H1 (cell line): ENCODE measurements around the gene ZMYND10. TPM values are rescaled to one million over a fixed set of nuclear protein-coding genes. Genes with fewer than 3 reads are reported as not detected.
A peak's percentile ranks its signal among the peaks of the same experiment; 100 is the strongest.

ENCODE experiments used
- CTCF ChIA-PET: fragments of 300-600 bp; sonication (Branson Sonifier 250); formaldehyde crosslinking; loops from one replicate; lab custom pipeline; 2021; ENCODE audit not compliant: partially characterized antibody; lab: Charles Lee
- POLR2A ChIA-PET: fragments of 300-600 bp; sonication (Branson Sonifier 250); formaldehyde crosslinking; loops from one replicate; lab custom pipeline; 2021; ENCODE audit warnings: inconsistent platforms; ENCODE audit not compliant: partially characterized antibody; lab: Charles Lee
- DNase-seq, 2 experiments: peaks; one replicate each; pipeline versions ENCODE4 v3.0.0 to v3.0.0-alpha.2; 2010 to 2022; ENCODE audit warnings: low spot score in 2 of 2, low read depth in 1 of 2, mixed read lengths in 1 of 2
- FAIRE-seq: peaks from 2 replicates; lab custom pipeline; 2011; peaks lifted over from hg19 to GRCh38; lab: Jason Lieb, UNC
- H2AFZ ChIP-seq: 2 replicates; pipeline ENCODE4 v1.8.1; 2012; ENCODE audit warnings: low read length, inconsistent platforms
- H2AK5ac ChIP-seq: 2 replicates; pipeline ENCODE4 v1.6.1; 2013; ENCODE audit warnings: low read depth, low read length
- H2BK120ac ChIP-seq: replicated peaks from 2 replicates; pipeline ENCODE3; 2013; ENCODE audit warnings: low read depth, low read length, inconsistent platforms
- H2BK12ac ChIP-seq: 2 replicates; pipeline ENCODE4 v1.6.1; 2013; ENCODE audit warnings: low read depth, low read length
- H2BK15ac ChIP-seq: 2 replicates; pipeline ENCODE4 v1.6.1; 2013; ENCODE audit warnings: low read length
- H2BK20ac ChIP-seq: 2 replicates; pipeline ENCODE4 v1.6.1; 2013; ENCODE audit warnings: low read length
- H2BK5ac ChIP-seq: 2 replicates; pipeline ENCODE4 v1.6.1; 2013; ENCODE audit warnings: low read depth, low read length
- H3K14ac ChIP-seq: 2 replicates; pipeline ENCODE4 v1.6.1; 2013; ENCODE audit warnings: inconsistent platforms; ENCODE audit not compliant: insufficient read length
- H3K18ac ChIP-seq: 2 replicates; pipeline ENCODE4 v1.6.1; 2013; ENCODE audit warnings: low read length; ENCODE audit errors: extremely low read depth
- H3K23ac ChIP-seq: 2 replicates; pipeline ENCODE4 v1.6.1; 2013; ENCODE audit warnings: inconsistent platforms; ENCODE audit not compliant: insufficient read length
- H3K23me2 ChIP-seq: 2 replicates; pipeline ENCODE4 v1.6.1; 2013; ENCODE audit warnings: low read depth, low read length
- H3K27ac ChIP-seq: 2 replicates; pipeline ENCODE4 v1.6.1; 2011; ENCODE audit warnings: low read depth, low read length, inconsistent platforms
- H3K27me3 ChIP-seq, 4 experiments: replicated peaks in 1 of 4; 1 replicate in 1 of 4; 2 replicates in 3 of 4; pipeline versions ENCODE4 v1.6.1 to v1.8.1; 2011 to 2013; ENCODE audit warnings: low read length in 3 of 4, mild to moderate bottlenecking in 3 of 4, inconsistent platforms in 2 of 4, mixed read lengths in 2 of 4, moderate library complexity in 1 of 4; ENCODE audit not compliant: control insufficient read depth in 3 of 4, insufficient read depth in 3 of 4; ENCODE audit errors: extremely low read depth in 1 of 4
- H3K36me3 ChIP-seq, 4 experiments: 2 replicates each; pipeline versions ENCODE4 v1.6.1 to v1.8.1; 2011 to 2013; ENCODE audit warnings: mild to moderate bottlenecking in 4 of 4, low read length in 3 of 4, moderate library complexity in 2 of 4, control low read depth in 1 of 4, inconsistent platforms in 1 of 4; ENCODE audit not compliant: insufficient read depth in 4 of 4, control insufficient read depth in 2 of 4
- H3K4ac ChIP-seq: replicated peaks from 2 replicates; pipeline ENCODE3; 2013; ENCODE audit warnings: low read length, low read depth, mixed read lengths, inconsistent platforms; ENCODE audit not compliant: insufficient read length
- H3K4me1 ChIP-seq, 4 experiments: replicated peaks in 1 of 4; 1 replicate in 1 of 4; 2 replicates in 3 of 4; pipeline versions ENCODE4 v1.6.1 to v1.8.1; 2011 to 2013; ENCODE audit warnings: low read length in 3 of 4, inconsistent platforms in 2 of 4, mixed read lengths in 1 of 4; ENCODE audit not compliant: insufficient read depth in 4 of 4, control insufficient read depth in 3 of 4
- H3K4me2 ChIP-seq, 2 experiments: 2 replicates each; pipeline versions ENCODE4 v1.6.1 to v1.8.1; 2011 to 2013; ENCODE audit warnings: low read depth in 2 of 2, low read length in 2 of 2, control low read depth in 1 of 2, inconsistent platforms in 1 of 2, mild to moderate bottlenecking in 1 of 2; ENCODE audit not compliant: insufficient read depth in 1 of 2
- H3K4me3 ChIP-seq, 4 experiments: fragments of 200-600, 300-600 bp in 1 of 4; sonication (generic), shearing (Covaris generic), sonication (Bioruptor Twin) in 1 of 4; 2 replicates each; pipeline versions ENCODE4 v1.5.1 to v1.8.1; 2011 to 2016; ENCODE audit warnings: low read length in 4 of 4, low read depth in 3 of 4, control low read depth in 2 of 4, inconsistent platforms in 2 of 4, mild to moderate bottlenecking in 2 of 4, mixed read lengths in 1 of 4, moderate library complexity in 1 of 4; ENCODE audit not compliant: insufficient read depth in 2 of 4; ENCODE audit errors: extremely low read depth in 1 of 4
- H3K56ac ChIP-seq: replicated peaks from 2 replicates; pipeline ENCODE3; 2013; ENCODE audit warnings: low read depth, mild to moderate bottlenecking, mixed read lengths, low read length, inconsistent platforms; ENCODE audit not compliant: insufficient read length
- H3K79me1 ChIP-seq: 2 replicates; pipeline ENCODE4 v1.6.1; 2013; ENCODE audit warnings: low read depth, low read length, control low read depth
- H3K79me2 ChIP-seq, 2 experiments: 2 replicates each; pipeline versions ENCODE4 v1.6.1 to v1.8.1; 2012 to 2013; ENCODE audit warnings: low read length in 2 of 2, mild to moderate bottlenecking in 2 of 2, inconsistent platforms in 1 of 2; ENCODE audit not compliant: insufficient read depth in 2 of 2, control insufficient read depth in 1 of 2
- H3K9ac ChIP-seq, 4 experiments: replicated peaks in 1 of 4; 1 replicate in 1 of 4; 2 replicates in 3 of 4; pipeline versions ENCODE4 v1.6.1 to v1.8.1; 2011 to 2013; ENCODE audit warnings: low read depth in 3 of 4, low read length in 3 of 4, control low read depth in 2 of 4, mild to moderate bottlenecking in 2 of 4, moderate library complexity in 2 of 4, inconsistent platforms in 1 of 4; ENCODE audit errors: extremely low read depth in 1 of 4
- H3K9me3 ChIP-seq, 2 experiments: 2 replicates each; pipeline versions ENCODE4 v1.6.1 to v1.8.1; 2012 to 2013; ENCODE audit warnings: mild to moderate bottlenecking in 2 of 2, moderate library complexity in 2 of 2, control low read depth in 1 of 2, inconsistent platforms in 1 of 2, low read depth in 1 of 2, low read length in 1 of 2, mixed read lengths in 1 of 2; ENCODE audit not compliant: insufficient read depth in 2 of 2
- H4K20me1 ChIP-seq, 2 experiments: replicated peaks in 1 of 2; 2 replicates each; pipeline versions ENCODE3 to v1.8.1; 2011 to 2013; ENCODE audit warnings: inconsistent platforms in 2 of 2, low read length in 2 of 2, mild to moderate bottlenecking in 1 of 2; ENCODE audit not compliant: insufficient read depth in 2 of 2, control insufficient read depth in 1 of 2
- H4K5ac ChIP-seq: 2 replicates; pipeline ENCODE4 v1.6.1; 2013; ENCODE audit warnings: low read length, low read depth, mixed read lengths, inconsistent platforms; ENCODE audit not compliant: insufficient read length
- H4K8ac ChIP-seq: 2 replicates; pipeline ENCODE4 v1.8.0; 2013; ENCODE audit warnings: mild to moderate bottlenecking, moderate library complexity, low read length, inconsistent platforms; ENCODE audit not compliant: insufficient read depth; ENCODE audit errors: extremely low read depth
- H4K91ac ChIP-seq: replicated peaks from 2 replicates; pipeline ENCODE3; 2013; ENCODE audit warnings: low read length, mixed read lengths, inconsistent platforms; ENCODE audit not compliant: insufficient read length
- CEBPB ChIP-seq: IDR thresholded peaks from 2 replicates; pipeline ENCODE4 v1.6.1; 2012; ENCODE audit warnings: low read depth, low read length
- EZH2 ChIP-seq: fragments of 200-600 bp; sonication (generic); IDR thresholded peaks from 2 replicates; pipeline ENCODE4 v1.7.1; 2012; ENCODE audit warnings: low read depth, mild to moderate bottlenecking, moderate library complexity, low read length, inconsistent platforms; ENCODE audit not compliant: severe bottlenecking
- GTF2F1 ChIP-seq: IDR thresholded peaks from 2 replicates; pipeline ENCODE4 v1.6.1; 2012; ENCODE audit warnings: low read depth, low read length, improper control_type of control experiment, borderline replicate concordance
- HDAC2 ChIP-seq, 2 experiments: fragments of 300-600 bp in 1 of 2; sonication (generic) in 1 of 2; IDR thresholded peaks; 2 replicates each; pipeline ENCODE4 v1.6.1; 2011 to 2012; ENCODE audit warnings: low read depth in 2 of 2, low read length in 2 of 2, mild to moderate bottlenecking in 2 of 2, moderate library complexity in 2 of 2, borderline replicate concordance in 1 of 2, inconsistent platforms in 1 of 2
- PHF8 ChIP-seq: fragments of 200-600 bp; sonication (generic); conservative IDR thresholded peaks from 2 replicates; pipeline ENCODE4 v1.7.1; 2012; ENCODE audit warnings: low read depth, mild to moderate bottlenecking, inconsistent platforms, low read length, moderate library complexity
- SAP30 ChIP-seq: fragments of 300-600 bp; sonication (generic); IDR thresholded peaks from 2 replicates; pipeline ENCODE4 v1.7.1; 2012; ENCODE audit warnings: low read length, moderate library complexity, mild to moderate bottlenecking, inconsistent platforms; ENCODE audit not compliant: insufficient read depth, insufficient replicate concordance
- SIRT6 ChIP-seq: IDR thresholded peaks from one replicate; pipeline ENCODE4 v1.7.1; 2012; ENCODE audit warnings: low read length, inconsistent platforms
- SP1 ChIP-seq: IDR thresholded peaks from 2 replicates; pipeline ENCODE4 v1.6.1; 2011; ENCODE audit warnings: low read depth, low read length
- SP2 ChIP-seq: IDR thresholded peaks from 2 replicates; pipeline ENCODE4 v1.6.1; 2012; ENCODE audit warnings: mild to moderate bottlenecking, low read length, inconsistent platforms
- TEAD4 ChIP-seq: IDR thresholded peaks from 2 replicates; pipeline ENCODE4 v1.6.1; 2012; ENCODE audit warnings: low read depth, low read length, inconsistent platforms, mixed read lengths
- ZNF274 ChIP-seq: IDR thresholded peaks from 2 replicates; pipeline ENCODE4 v1.7.0; 2012; ENCODE audit warnings: low read length, borderline replicate concordance; ENCODE audit errors: extremely low read depth
- WGBS, 2 experiments: shearing (Covaris generic) in 1 of 2; methylation state at CpG; one replicate each; pipeline versions ENCODE4 v1.1.6 to v1.1.7; 2013 to 2015; ENCODE audit warnings: low lambda C conversion rate in 2 of 2, mixed read lengths in 2 of 2, inconsistent platforms in 1 of 2, low coverage in 1 of 2, missing lambda C conversion rate in 1 of 2; ENCODE audit not compliant: insufficient replicate concordance in 2 of 2, insufficient coverage in 1 of 2, insufficient read length in 1 of 2; ENCODE audit errors: extremely low coverage in 1 of 2, missing lambda C conversion rate in 1 of 2; 5-methylcytosine and 5-hydroxymethylcytosine counted together
- polyA plus RNA-seq, 7 experiments: library from polyadenylated mRNA; depleted of rRNA in 3 of 7; stranded (reverse) in 5 of 7; unstranded in 2 of 7; fragments of >200 nt in 5 of 7; fragments of 200-250 nt in 2 of 7; gene quantifications; 1 replicate in 5 of 7; 2 replicates in 1 of 7; 4 replicates in 1 of 7; pipeline versions ENCODE4 v1.2.1 to v1.2.3, GENCODE V29; 2011 to 2013; ENCODE audit warnings: missing spikeins in 2 of 7, mixed read lengths in 2 of 7
- total RNA-seq: library from RNA; stranded (reverse); fragmentation: NEBNext Ultra II Directional; extraction: Animal tissue kit (Norgen Biotek cat#: 25700); gene quantifications from 2 replicates; pipeline ENCODE4 v1.2.1, GENCODE V29; 2021
- TF ChIP-seq, protein P1 (sequence below): IDR thresholded peaks from 2 replicates; pipeline ENCODE4 v1.6.1; 2012; ENCODE audit warnings: low read length, inconsistent platforms

The ZMYND10 gene
- total and polyA plus RNA-seq, 2 of the 8 experiments (the other 6 are each of a cell fraction or from before 2014, with no cell fraction given): 0.56 to 0.79 TPM

DNA sequence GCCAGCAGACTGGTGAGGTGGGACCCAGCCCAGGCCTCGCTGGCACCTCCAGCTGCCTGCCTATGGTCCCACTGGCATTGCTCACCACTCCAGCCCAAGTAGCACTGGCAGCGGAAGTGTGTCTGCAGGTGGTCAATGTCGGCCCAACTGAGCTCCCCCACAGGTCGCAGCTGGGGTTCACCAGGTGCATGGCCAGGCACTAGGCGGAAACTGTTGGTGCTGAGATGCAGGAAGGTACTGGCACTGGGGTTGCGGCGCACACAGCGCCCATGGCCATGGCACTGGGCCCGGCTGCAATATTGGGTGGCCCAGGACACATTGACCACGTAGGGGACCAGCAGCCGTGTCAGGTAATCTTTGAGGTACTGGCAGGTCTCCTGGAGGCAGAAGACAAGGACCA lies 27.4 kb downstream of the ZMYND10 start:
- Histone ChIP-seq H3K27ac (no peak overlapping the region), H4K20me1 (peaks cover 19 to 35% of the 10 kb centered on the region in 2 experiments), H4K8ac (0 out of 2 replicates have a peak overlapping the region, but pooled peaks have one; percentile 7), H3K23me2 (peaks cover 17% of the 10 kb centered on the region), H2BK15ac (0 out of 2 replicates have a peak overlapping the region, but pooled peaks have one; percentile 10), H3K56ac (no peak overlapping the region), H3K4me3 (no peak overlapping the region), H3K14ac (no peak overlapping the region), H2BK120ac (no peak overlapping the region), H3K9ac (no peak overlapping the region), H3K23ac (no peak overlapping the region), H3K36me3 (peaks cover 16 to 34% (median 28%) of the 10 kb centered on the region in 4 experiments), H4K91ac (no peak overlapping the region), H2BK5ac (no peak overlapping the region), H4K5ac (no peak overlapping the region), H3K4me2 (no peak overlapping the region), H2AK5ac (no peak overlapping the region), H3K4me1 (peaks cover 0 to 22% (median 16%) of the 10 kb centered on the region in 4 experiments; a peak in 6 of 7 replicates), H2AFZ (no peak overlapping the region), H2BK12ac (no peak overlapping the region), H3K4ac (no peak overlapping the region), H3K79me1 (peaks cover 20% of the 10 kb centered on the region), H3K9me3 (no peaks in the 10 kb centered on the region; a peak in 1 of 4 replicates), H3K79me2 (peaks cover 0 to 25% of the 10 kb centered on the region in 2 experiments; a peak in 3 of 4 replicates), H2BK20ac (no peak overlapping the region), H3K27me3 (no peaks in the 10 kb centered on the region), H3K18ac (no peak overlapping the region)
- DNase-seq (no peak), FAIRE-seq (no peak)
- ChIA-PET CTCF (interaction anchor here (0.6 to 3.9 kb wide), 8 partner anchors 10 to 139 kb away, joined by 3 to 17 read pairs (median 4); partner anchors contain the start of genes HYAL1 and TUSC2), POLR2A (interaction anchor here (0.7 to 12.6 kb wide), 6 partner anchors 12 to 34 kb away, joined by 3 to 149 read pairs (median 6); partner anchors contain the start of genes HYAL1, HYAL3, IFRD2 and NAA80)
- WGBS, 2 experiments: 95% methylated on average over 11 of the region's 11 CpGs; no CpG with 5 or more reads in 1 of the 2 experiments
- TF ChIP-seq GTF2F1: no peak
- no peak for TF ChIP-seq PHF8
- TF ChIP-seq ZNF274: no peak
- TF ChIP-seq SAP30: no peak
- TF ChIP-seq EZH2: no peak
- TF ChIP-seq CEBPB: no peak
- TF ChIP-seq SIRT6: no peak
- TF ChIP-seq TEAD4: no peak
- TF ChIP-seq SP1: no peak
- no peak for TF ChIP-seq SP2
- TF ChIP-seq, protein P1, sequence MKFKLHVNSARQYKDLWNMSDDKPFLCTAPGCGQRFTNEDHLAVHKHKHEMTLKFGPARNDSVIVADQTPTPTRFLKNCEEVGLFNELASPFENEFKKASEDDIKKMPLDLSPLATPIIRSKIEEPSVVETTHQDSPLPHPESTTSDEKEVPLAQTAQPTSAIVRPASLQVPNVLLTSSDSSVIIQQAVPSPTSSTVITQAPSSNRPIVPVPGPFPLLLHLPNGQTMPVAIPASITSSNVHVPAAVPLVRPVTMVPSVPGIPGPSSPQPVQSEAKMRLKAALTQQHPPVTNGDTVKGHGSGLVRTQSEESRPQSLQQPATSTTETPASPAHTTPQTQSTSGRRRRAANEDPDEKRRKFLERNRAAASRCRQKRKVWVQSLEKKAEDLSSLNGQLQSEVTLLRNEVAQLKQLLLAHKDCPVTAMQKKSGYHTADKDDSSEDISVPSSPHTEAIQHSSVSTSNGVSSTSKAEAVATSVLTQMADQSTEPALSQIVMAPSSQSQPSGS: no peak
- no peak for TF ChIP-seq HDAC2 (IDR thresholded peaks at IDR 0.05; ENCODE audit: borderline replicate concordance in 1 of 2, low read depth in 2 of 2, low read length in 2 of 2)
